AG10803 (cell line): ENCODE data around the gene MYRF.

Experiments used
- DNase-seq: peaks from one replicate; pipeline ENCODE4 v3.0.0; 2010; ENCODE audit warnings: low read depth
- H3K4me3 ChIP-seq: 2 replicates; pipeline ENCODE4 v1.5.1; 2011; ENCODE audit warnings: mild to moderate bottlenecking, low read length, control low read depth
- TF ChIP-seq, protein P1 (sequence below): conservative IDR thresholded peaks from 2 replicates; pipeline ENCODE4 v1.5.1; 2011; ENCODE audit warnings: mild to moderate bottlenecking, low read length, control low read depth, inconsistent platforms

The MYRF gene

DNA sequence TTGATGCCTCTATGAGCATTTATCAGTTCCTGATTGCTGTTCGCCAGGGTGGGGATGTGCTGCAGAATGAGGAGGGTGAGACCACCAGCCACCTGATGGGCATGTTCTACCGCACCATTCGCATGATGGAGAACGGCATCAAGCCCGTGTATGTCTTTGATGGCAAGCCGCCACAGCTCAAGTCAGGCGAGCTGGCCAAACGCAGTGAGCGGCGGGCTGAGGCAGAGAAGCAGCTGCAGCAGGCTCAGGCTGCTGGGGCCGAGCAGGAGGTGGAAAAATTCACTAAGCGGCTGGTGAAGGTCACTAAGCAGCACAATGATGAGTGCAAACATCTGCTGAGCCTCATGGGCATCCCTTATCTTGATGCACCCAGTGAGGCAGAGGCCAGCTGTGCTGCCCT lies 43.0 kb downstream of the MYRF start:
- no peak overlapping the region for H3K4me3 ChIP-seq
- no peak for DNase-seq
- TF ChIP-seq, protein P1, sequence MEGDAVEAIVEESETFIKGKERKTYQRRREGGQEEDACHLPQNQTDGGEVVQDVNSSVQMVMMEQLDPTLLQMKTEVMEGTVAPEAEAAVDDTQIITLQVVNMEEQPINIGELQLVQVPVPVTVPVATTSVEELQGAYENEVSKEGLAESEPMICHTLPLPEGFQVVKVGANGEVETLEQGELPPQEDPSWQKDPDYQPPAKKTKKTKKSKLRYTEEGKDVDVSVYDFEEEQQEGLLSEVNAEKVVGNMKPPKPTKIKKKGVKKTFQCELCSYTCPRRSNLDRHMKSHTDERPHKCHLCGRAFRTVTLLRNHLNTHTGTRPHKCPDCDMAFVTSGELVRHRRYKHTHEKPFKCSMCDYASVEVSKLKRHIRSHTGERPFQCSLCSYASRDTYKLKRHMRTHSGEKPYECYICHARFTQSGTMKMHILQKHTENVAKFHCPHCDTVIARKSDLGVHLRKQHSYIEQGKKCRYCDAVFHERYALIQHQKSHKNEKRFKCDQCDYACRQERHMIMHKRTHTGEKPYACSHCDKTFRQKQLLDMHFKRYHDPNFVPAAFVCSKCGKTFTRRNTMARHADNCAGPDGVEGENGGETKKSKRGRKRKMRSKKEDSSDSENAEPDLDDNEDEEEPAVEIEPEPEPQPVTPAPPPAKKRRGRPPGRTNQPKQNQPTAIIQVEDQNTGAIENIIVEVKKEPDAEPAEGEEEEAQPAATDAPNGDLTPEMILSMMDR: no peak

DNA sequence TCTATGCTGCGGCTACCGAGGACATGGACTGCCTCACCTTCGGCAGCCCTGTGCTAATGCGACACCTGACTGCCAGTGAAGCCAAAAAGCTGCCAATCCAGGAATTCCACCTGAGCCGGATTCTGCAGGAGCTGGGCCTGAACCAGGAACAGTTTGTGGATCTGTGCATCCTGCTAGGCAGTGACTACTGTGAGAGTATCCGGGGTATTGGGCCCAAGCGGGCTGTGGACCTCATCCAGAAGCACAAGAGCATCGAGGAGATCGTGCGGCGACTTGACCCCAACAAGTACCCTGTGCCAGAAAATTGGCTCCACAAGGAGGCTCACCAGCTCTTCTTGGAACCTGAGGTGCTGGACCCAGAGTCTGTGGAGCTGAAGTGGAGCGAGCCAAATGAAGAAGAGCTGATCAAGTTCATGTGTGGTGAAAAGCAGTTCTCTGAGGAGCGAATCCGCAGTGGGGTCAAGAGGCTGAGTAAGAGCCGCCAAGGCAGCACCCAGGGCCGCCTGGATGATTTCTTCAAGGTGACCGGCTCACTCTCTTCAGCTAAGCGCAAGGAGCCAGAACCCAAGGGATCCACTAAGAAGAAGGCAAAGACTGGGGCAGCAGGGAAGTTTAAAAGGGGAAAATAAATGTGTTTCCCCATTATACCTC lies 43.6 kb downstream of the MYRF start:
- TF ChIP-seq, protein P1: no peak
- no peak overlapping the region for H3K4me3 ChIP-seq
- no peak for DNase-seq

DNA sequence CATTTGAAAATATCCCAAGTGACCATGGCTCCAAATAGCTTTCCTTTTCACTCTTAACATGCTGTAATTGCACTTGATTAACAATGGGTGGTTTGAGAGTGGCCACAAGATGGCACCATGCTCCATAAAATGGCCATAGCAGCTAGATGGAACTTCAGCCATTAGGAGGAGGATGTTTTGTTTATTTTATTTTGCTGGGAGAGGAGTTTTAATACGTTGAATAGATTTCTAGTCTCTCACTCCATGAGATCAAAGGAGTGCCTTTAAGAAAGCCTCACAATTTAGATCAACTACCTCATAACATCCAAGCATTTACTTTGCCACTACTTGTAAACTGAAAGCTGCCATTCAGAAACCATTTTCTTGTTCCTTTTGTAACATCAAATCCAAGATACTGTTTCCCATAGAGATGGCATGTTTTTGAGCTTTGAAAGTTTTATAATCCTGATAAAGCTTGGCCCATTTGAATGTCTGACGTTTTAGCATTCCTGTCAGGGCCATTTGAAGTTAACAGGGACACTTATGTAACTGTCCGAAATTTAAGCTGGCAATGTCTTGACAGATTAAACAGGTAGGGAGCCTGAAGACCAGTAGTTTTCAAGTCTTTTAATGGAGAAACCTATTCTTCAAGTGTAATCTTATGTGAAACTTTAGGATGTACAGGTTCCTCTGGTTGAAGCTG lies 45.0 kb downstream of the MYRF start:
- TF ChIP-seq, protein P1: peak; percentile 94
- peak; percentile 84 for DNase-seq
- no peak overlapping the region for H3K4me3 ChIP-seq

DNA sequence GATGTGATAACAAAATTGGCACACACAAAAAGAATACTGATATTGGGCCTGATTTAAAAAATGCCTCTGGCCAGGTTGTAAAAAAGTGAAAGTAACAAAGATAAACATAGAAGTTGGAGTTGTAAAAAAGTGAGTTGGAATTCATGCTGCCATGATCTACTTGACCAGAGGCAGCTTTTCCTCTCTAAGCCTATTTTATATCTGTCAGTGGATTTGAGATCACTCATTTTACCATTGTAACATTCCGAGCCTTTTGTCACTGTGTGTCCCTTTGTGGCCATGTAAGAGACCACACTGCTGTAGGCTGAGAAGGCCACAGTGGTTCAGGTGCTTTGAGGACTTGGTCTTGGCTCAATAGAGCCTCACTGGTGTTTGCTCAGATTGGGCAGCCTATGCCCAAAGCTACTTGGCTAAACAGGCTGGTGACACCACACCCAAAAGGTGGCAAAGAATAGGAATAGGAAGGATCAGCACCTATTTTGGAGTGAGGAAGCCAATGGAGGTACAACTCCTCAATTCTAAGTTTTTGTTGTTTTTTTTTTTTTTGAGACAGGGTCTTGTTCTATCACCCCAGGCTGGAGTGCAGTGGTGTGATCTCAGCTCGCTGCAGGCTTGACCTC lies 47.3 kb downstream of the MYRF start:
- H3K4me3 ChIP-seq: no peak overlapping the region
- TF ChIP-seq, protein P1: no peak

DNA sequence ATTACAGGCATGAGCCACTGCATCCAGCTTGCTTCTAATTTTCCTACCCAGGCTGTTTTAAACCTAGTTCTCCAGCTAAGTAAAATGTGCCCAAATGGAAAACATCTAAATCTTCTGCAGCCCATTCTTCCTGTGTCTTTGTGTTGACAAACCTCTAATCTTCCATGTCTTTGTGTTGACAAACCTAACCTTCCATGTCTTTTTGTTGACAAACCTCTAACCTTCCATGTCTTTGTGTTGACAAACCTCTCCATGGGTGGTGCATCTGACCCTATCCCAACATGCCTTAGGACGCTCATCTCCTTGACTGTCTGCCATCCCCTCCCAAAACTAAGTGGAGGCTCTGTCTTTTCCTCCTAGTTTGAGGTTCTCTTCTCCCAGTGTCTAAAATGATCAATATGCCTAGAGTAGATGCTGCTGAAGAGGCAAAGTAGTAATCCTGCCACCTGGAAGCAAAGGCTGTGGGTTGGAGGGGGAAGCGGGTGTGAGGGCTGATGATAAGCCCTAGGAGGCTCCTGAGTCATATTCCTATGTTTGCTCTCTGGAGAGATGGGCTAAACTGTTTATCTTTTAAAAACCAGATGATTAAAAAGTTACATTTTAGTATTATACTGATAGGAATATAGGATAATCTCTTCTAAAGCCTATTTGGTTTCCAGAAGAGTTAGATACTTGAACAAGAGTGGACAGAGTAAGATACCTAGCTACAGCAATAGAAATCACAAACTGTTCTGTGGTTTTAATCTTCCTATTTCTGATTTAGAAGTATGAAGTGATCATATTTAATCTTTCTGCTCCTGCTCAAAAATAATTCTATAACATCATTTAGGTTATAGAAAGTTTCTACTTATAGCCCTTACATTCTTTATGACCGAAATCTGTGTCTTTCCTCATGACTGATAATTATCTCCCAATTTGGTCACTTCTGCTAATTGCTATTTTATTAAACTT lies 48.2 kb downstream of the MYRF start:
- no peak overlapping the region for H3K4me3 ChIP-seq
- DNase-seq: no peak
- TF ChIP-seq, protein P1: no peak

More for the DNA sequence above, 47.3 kb downstream of the MYRF start:
- no peak for DNase-seq

DNA sequence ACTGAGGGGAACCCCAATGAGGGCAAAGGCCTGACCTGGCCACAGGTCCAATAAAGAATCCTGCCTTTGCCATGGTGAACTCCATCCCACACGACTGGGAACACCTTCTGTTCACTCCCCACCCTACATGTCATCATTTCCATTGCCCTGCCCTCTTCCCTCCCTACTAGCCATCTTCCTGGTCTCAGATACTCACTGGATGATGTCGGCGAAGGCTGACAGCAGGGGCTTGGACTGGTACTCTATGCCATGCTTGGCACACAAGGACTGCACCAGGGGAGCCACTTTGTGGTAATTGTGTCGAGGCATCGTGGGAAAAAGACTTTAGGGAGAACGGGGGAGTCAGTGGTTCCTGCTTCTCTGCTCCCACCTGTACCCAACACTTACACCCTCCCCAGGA lies 50.2 kb downstream of the MYRF start:
- DNase-seq: no peak
- TF ChIP-seq, protein P1: no peak
- H3K4me3 ChIP-seq: no peak overlapping the region
